BLaER1 treated with 17β-estradiol and CSF1 and Interleukin-3, amounts not matched to agents 10 nM and 100 nM (cell line): ENCODE data around the gene GMPPB.

Source experiments
- H3K27ac ChIP-seq, 11 experiments: shearing (Covaris generic); formaldehyde crosslinking; 2 replicates each; pipeline ENCODE4 v1.8.1; 2022
- H3K27me3 ChIP-seq, 11 experiments: shearing (Covaris generic); formaldehyde crosslinking; 2 replicates each; pipeline ENCODE4 v1.8.1; 2022
- H3K36me3 ChIP-seq, 11 experiments: shearing (Covaris generic); formaldehyde crosslinking; 2 replicates each; pipeline ENCODE4 v1.8.1; 2022
- H3K4me1 ChIP-seq, 10 experiments: shearing (Covaris generic); formaldehyde crosslinking; 2 replicates each; pipeline ENCODE4 v1.8.1; 2022
- H3K4me2 ChIP-seq, 11 experiments: shearing (Covaris generic); formaldehyde crosslinking; 2 replicates each; pipeline ENCODE4 v1.8.1; 2022
- H3K4me3 ChIP-seq, 10 experiments: shearing (Covaris generic); formaldehyde crosslinking; 2 replicates each; pipeline ENCODE4 v1.8.1; 2022
- H3K9ac ChIP-seq, 11 experiments: shearing (Covaris generic); formaldehyde crosslinking; 2 replicates each; pipeline ENCODE4 v1.8.1; 2022
- H3K9me3 ChIP-seq, 11 experiments: shearing (Covaris generic); formaldehyde crosslinking; replicated peaks in 1 of 11; 2 replicates each; pipeline ENCODE4 v1.8.1; 2022
- H4K20me1 ChIP-seq, 11 experiments: shearing (Covaris generic); formaldehyde crosslinking; 2 replicates each; pipeline ENCODE4 v1.8.1; 2022
- Cebpa-rat ChIP-seq, 11 experiments: shearing (Covaris generic); IDR thresholded peaks; 2 replicates each; pipeline ENCODE4 v1.8.1; 2022

Gene GMPPB

DNA sequence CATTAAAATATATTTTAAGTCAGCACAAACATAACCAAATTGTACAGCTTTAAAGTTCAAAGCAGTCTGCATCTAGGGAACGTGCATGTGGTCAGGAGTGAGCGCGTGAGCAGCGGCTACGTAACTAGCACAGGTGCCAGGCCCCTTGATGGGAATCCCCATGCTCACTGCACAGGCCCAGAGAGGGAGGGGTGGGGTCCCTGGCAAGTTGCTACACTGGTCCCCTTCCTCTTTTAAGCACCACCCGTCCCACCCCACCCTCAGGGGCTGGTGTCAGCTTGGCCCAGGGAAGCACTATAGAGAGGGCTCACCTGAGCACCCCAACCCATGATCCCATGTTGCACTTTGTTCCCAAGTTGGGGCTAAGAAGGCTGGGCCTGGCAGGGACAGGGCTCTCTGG is 835 bp upstream of the GMPPB start:
- Histone ChIP-seq H3K27me3 (no peaks in the 10 kb centered on the region), H3K4me1 (peaks cover 24 to 49% (median 34%) of the 10 kb centered on the region in 10 experiments), H3K9ac (peak overlapping the region; percentile 89 to 98 (median 94)), H3K9me3 (no peaks in the 10 kb centered on the region), H3K27ac (peak overlapping the region; percentile 65 to 94 (median 84)), H4K20me1 (peaks cover 0 to 68% (median 35%) of the 10 kb centered on the region in 11 experiments; a peak in 20 of 22 replicates), H3K36me3 (peaks cover 56 to 73% (median 68%) of the 10 kb centered on the region in 11 experiments), H3K4me3 (peak overlapping the region; percentile 83 to 100 (median 95)), H3K4me2 (peak overlapping the region; percentile 87 to 99 (median 93))
- TF ChIP-seq Cebpa-rat (IDR thresholded peaks at IDR 0.05): no peak

DNA sequence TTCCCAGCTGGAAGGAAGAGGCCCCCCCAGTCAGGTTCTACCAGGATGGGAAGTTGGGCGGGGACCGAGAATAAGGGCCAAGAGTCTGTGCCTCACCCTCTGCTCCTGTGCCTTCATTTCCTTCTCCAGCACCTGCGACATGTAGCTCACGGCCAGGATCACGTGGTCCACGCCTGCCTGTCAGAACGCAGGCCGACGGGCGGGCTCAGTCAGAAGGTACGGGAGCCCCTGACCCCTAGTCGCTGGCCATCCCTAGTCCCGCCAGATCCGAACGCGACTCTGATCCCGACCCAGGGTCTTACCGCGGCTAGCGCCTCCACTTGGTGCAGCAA is 489 bp downstream of the GMPPB start:
- Histone ChIP-seq H3K36me3 (peaks cover 45 to 62% (median 57%) of the 10 kb centered on the region in 11 experiments), H3K27me3 (peaks cover 0 to 4% (median 0%) of the 10 kb centered on the region in 11 experiments; a peak in 3 of 22 replicates)

DNA sequence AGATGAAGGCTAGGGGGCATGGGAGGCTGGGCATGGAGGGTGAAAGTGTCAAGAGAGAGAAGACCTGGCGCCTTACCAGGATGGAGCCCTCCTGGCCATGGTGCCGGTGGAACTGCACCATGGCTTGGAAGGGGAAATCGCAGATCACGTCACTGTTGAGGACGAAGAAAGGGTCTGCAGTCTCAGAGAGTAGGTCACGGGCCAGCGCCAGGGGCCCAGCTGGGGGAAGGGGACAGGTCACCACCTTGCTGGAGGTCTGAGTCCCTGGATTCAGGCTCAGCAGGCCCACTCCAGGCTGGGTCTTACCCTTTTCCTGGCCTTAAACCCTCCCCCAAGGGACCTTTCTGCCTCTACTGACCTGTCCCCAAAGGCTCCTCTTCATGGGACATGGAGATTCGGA is 855 bp downstream of the GMPPB start:
- Histone ChIP-seq H3K4me3 (peak overlapping the region; percentile 83 to 100 (median 95)), H3K9me3 (no peaks in the 10 kb centered on the region), H3K27me3 (peaks cover 0 to 4% (median 0%) of the 10 kb centered on the region in 11 experiments; a peak in 3 of 22 replicates), H3K36me3 (peaks cover 42 to 62% (median 54%) of the 10 kb centered on the region in 11 experiments), H4K20me1 (peaks cover 0 to 80% (median 45%) of the 10 kb centered on the region in 11 experiments; a peak in 20 of 22 replicates), H3K4me2 (peak overlapping the region; percentile 79 to 99 (median 98)), H3K9ac (peak overlapping the region; percentile 89 to 98 (median 94)), H3K4me1 (peaks cover 38 to 61% (median 48%) of the 10 kb centered on the region in 10 experiments), H3K27ac (peak overlapping the region; percentile 74 to 94 (median 88))
- no peak for TF ChIP-seq Cebpa-rat (IDR thresholded peaks at IDR 0.05)

More for the DNA sequence above, 489 bp downstream of the GMPPB start:
- Histone ChIP-seq H3K9ac (peak overlapping the region; percentile 89 to 98 (median 94)), H3K9me3 (no peaks in the 10 kb centered on the region), H4K20me1 (peaks cover 0 to 79% (median 41%) of the 10 kb centered on the region in 11 experiments; a peak in 20 of 22 replicates), H3K4me2 (peak overlapping the region; percentile 79 to 99 (median 98)), H3K4me3 (peak overlapping the region; percentile 83 to 100 (median 95)), H3K27ac (peak overlapping the region; percentile 74 to 94 (median 88)), H3K4me1 (peaks cover 34 to 59% (median 44%) of the 10 kb centered on the region in 10 experiments)
- TF ChIP-seq Cebpa-rat (IDR thresholded peaks at IDR 0.05): no peak

DNA sequence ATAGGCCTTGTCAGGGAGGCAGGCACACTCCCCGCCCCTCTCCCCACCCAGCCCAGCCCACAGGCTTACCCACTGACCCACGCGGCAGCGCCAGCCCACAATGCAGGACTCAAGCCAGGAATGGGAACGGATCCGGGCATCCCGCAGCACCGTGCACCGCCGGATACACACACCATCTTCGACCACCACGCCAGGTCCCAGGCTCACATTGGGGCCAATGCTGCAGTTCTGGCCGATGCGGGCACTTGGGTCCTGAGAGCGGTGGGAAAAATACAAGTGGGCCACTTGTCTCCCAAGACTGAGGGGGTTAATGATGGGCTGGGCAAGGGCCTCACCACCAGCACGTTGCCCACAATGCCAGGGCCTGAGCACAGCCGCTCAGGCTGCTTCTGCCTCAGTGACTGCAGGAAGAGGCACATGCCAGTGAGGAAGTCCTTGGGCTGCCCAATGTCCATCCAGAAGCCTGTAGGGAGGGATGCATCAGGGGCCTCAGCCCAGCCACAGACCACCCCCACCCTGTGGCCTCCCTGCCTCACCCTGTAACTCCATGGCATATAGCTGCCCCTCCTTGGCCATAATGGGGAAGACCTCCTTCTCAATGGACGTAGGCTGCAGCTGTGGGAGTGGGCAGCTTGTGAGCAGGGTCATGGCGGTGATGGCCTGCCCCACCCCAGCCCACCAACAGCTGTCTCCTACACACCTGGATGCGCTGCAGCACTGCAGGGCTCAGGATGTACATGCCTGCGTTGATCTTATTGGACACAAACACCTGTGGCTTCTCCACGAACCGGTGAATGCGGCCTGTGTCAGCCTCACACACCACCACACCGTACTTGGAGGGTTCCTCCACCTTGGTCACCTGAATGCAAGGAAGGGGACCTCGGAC is 1.6 kb downstream of the GMPPB start:
- peaks cover 45 to 61% (median 53%) of the 10 kb centered on the region in 10 experiments for H3K4me1 ChIP-seq
- peaks cover 0 to 79% (median 49%) of the 10 kb centered on the region in 11 experiments; a peak in 20 of 22 replicates for H4K20me1 ChIP-seq
- peak overlapping the region; percentile 89 to 98 (median 94); a peak in 20 of 22 replicates for H3K9ac ChIP-seq
- no peak for TF ChIP-seq Cebpa-rat (IDR thresholded peaks at IDR 0.05)
- H3K4me2 ChIP-seq: peak overlapping the region; percentile 79 to 99 (median 98)
- peak overlapping the region in 1 of 11 experiments; percentile 94; a peak in 1 of 22 replicates for H3K27ac ChIP-seq
- peak overlapping the region; percentile 83 to 100 (median 95); a peak in 15 of 20 replicates for H3K4me3 ChIP-seq
- peaks cover 0 to 4% (median 0%) of the 10 kb centered on the region in 11 experiments; a peak in 3 of 22 replicates for H3K27me3 ChIP-seq
- peaks cover 34 to 54% (median 46%) of the 10 kb centered on the region in 11 experiments for H3K36me3 ChIP-seq
- no peaks in the 10 kb centered on the region for H3K9me3 ChIP-seq

DNA sequence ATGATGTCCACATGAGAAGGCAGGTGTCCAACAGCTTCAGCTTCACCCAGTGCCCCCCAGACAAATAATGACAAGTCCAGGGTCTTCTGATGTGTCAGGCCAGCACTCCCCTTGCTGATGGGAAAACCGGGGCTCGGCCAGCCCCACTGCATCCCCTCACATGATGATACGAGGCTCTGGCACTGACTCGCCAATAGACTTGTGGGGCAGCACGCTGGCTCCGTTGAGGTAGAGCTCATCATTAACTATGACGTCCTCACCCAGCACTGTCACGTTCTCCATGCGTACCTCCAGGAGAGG is 2.2 kb downstream of the GMPPB start:
- Histone ChIP-seq H3K27ac (no peak overlapping the region), H3K4me3 (no peak overlapping the region), H4K20me1 (peaks cover 0 to 79% (median 50%) of the 10 kb centered on the region in 11 experiments; a peak in 20 of 22 replicates), H3K9me3 (no peaks in the 10 kb centered on the region), H3K4me2 (no peak overlapping the region), H3K9ac (peak overlapping the region in 2 of 11 experiments; percentile 11 to 13; a peak in 1 of 22 replicates), H3K4me1 (peaks cover 51 to 65% (median 58%) of the 10 kb centered on the region in 10 experiments), H3K36me3 (peaks cover 28 to 53% (median 41%) of the 10 kb centered on the region in 11 experiments), H3K27me3 (peaks cover 0 to 4% (median 0%) of the 10 kb centered on the region in 11 experiments; a peak in 3 of 22 replicates)
- TF ChIP-seq Cebpa-rat (IDR thresholded peaks at IDR 0.05): no peak

DNA sequence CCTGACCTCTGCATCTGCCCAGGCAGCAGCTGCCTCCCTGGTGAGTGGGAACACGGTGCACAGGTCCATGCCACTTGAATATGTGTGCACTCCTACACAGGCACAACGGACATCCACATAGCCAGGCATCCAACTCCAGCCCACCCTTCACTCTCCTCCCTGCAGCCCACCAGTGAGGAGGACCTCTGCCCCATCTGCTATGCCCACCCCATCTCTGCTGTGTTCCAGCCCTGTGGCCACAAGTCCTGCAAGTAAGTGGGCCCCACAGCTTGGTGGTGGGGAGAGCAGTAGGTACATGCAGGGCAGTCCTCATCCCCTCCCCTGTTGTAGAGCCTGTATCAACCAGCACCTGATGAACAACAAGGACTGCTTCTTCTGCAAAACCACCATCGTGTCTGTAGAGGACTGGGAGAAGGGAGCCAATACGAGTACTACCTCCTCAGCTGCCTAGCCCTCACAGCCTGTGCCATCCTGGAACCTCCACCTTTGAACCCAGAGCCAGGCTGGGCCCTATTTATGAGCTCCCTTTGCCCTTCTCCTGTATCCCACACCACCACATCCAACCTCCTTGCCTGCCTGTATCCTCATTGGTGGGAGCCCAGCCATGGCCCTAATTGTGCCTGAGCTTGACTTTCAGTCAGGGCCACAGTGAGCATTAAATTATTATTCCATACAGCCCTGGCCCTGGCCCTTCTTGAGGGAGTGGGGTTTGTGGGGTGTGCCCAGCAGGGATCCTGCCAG is 2.7 kb downstream of the GMPPB start:
- peaks cover 0 to 4% (median 0%) of the 10 kb centered on the region in 11 experiments; a peak in 3 of 22 replicates for H3K27me3 ChIP-seq
- H3K36me3 ChIP-seq: peaks cover 24 to 52% (median 41%) of the 10 kb centered on the region in 11 experiments
- peak overlapping the region in 3 of 11 experiments; percentile 3 to 13 (median 11); a peak in 4 of 22 replicates for H3K9ac ChIP-seq
- H3K9me3 ChIP-seq: no peaks in the 10 kb centered on the region
- peaks cover 56 to 70% (median 63%) of the 10 kb centered on the region in 10 experiments for H3K4me1 ChIP-seq
- no peak for TF ChIP-seq Cebpa-rat (IDR thresholded peaks at IDR 0.05)
- no peak overlapping the region for H3K4me3 ChIP-seq
- peaks cover 0 to 79% (median 51%) of the 10 kb centered on the region in 11 experiments; a peak in 20 of 22 replicates for H4K20me1 ChIP-seq
- H3K27ac ChIP-seq: no peak overlapping the region
- H3K4me2 ChIP-seq: no peak overlapping the region

DNA sequence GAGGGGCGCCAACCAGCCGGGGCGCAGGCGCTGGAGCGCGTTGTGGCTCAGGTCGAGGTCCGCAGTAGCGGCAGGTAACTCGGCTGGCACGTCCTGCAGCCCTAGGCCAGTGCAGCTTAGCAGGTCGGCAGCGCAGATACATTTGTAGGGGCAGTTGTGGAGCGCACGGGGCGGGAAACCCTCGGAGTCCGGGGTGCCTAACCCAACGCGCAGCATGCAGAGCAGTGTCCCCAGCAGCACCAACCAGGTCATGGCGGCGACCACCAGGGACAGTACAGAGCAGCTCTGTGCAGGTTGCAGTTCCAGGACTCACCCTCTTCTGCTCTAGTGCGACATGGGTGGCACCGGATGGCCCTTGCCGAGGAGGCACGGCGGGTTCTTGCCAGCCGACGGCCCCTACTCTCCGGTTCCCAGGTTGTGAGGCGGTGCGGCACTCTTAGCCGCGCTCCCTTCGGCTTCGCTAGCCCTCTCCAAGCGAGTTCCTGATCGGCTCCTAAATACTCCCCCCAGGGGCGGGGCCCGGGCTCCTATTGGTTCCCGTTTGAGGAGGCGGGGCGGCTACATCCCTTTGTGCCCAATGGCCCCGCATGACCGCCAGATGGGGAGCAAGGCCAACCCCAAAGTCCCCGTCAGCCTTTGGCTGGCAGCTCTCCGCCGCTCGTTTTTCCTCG is 4.4 kb downstream of the GMPPB start, which contains the start of gene AMIGO3:
TSS of gene AMIGO3 (minus strand) at position 471 of the 671 bp plus-strand sequence. CDS start at position 252, 219 bp downstream.
- peak within 1 kb of the TSS; percentile 42 to 75 (median 65) for H3K9ac ChIP-seq
- H3K27ac ChIP-seq: peak within 1 kb of the TSS in 5 of 11 experiments; percentile 8 to 54 (median 38); a peak in 5 of 22 replicates

More for the DNA sequence above, 4.4 kb downstream of the GMPPB start, which contains the start of gene AMIGO3:
- no peak for TF ChIP-seq Cebpa-rat (IDR thresholded peaks at IDR 0.05)
- peak within 1 kb of the TSS; percentile 95 to 100 (median 99) for H3K4me2 ChIP-seq
- H3K27me3 ChIP-seq: peaks cover 0 to 4% (median 0%) of the 10 kb centered on the region in 11 experiments; a peak in 3 of 22 replicates
- H3K4me3 ChIP-seq: peak within 1 kb of the TSS; percentile 51 to 68 (median 58)
- peaks cover 0 to 86% (median 51%) of the 10 kb centered on the region in 11 experiments; a peak in 20 of 22 replicates for H4K20me1 ChIP-seq
- H3K9me3 ChIP-seq: no peaks in the 10 kb centered on the region
- peaks cover 24 to 52% (median 43%) of the 10 kb centered on the region in 11 experiments; a peak in 21 of 22 replicates for H3K36me3 ChIP-seq
- peaks cover 46 to 64% (median 57%) of the 10 kb centered on the region in 10 experiments for H3K4me1 ChIP-seq
